Measurements from ENCODE around the gene HOXA6. TPM values are rescaled to one million over a fixed set of nuclear protein-coding genes. Genes with fewer than 3 reads are reported as not detected.

HOXA6 gene
- total and polyA plus RNA-seq, 2 donors (not counting 1 experiment from before 2014, with no cell fraction given) = 0.18 to 0.49 TPM

DNA sequence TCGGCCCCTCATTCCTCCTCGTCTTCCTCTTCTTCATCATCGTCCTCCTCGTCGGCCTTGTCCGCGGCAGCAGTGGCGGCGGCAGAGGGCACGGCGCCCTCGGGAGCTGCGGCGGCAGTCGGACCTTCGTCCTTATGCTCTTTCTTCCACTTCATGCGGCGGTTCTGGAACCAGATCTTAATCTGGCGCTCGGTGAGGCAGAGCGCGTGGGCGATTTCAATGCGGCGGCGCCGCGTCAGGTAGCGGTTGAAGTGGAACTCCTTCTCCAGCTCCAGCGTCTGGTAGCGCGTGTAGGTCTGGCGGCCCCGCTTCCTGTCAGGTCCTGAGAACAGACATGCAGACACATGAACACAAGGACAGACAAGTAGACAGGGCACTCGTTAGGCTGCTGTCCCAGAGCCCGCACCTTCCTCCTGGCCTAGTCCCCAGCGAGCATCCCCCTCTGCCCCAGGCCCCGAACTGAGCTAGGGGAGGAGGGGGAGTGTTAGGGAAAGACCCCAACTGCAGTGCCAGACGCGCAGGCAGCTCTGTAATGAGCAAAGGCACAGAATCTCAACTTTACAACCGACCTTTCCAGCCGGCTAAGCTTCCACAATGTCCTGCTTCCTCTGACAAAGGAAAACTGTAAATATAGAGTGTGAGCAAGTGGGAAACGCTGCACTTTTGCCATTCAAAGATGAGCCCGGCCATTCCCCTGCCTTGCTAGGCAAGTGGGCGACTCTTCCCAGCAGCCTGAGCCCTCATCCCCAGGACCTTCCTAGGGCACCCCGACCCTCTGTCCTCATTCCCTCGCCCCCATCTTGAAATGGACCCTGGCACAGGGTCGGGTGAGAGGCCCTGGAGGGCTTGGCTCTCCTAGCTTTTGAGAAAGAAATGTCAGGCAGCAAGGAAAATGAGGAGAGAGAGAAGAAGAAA is 7.6 kb upstream of the HOXA6 start:
- H4K20me1 ChIP-seq (ENCODE audit: control insufficient read depth, insufficient read depth, low read length, poor library complexity, severe bottlenecking) = peaks cover 10% of the 10 kb centered on the region
- Mint-ChIP-seq H3K9me3 (ENCODE audit: insufficient read depth) (no peaks in the 10 kb centered on the region), H3K4me3 (peak overlapping the region; percentile 16), H3K4me1 (peaks cover 48% of the 10 kb centered on the region), H3K27ac (peak overlapping the region; percentile 86), H3K27me3 (peaks cover 82% of the 10 kb centered on the region)
- no peak overlapping the region for H3K27ac ChIP-seq (ENCODE audit: low read length in 2 of 2)
- TF ChIP-seq, protein P1, sequence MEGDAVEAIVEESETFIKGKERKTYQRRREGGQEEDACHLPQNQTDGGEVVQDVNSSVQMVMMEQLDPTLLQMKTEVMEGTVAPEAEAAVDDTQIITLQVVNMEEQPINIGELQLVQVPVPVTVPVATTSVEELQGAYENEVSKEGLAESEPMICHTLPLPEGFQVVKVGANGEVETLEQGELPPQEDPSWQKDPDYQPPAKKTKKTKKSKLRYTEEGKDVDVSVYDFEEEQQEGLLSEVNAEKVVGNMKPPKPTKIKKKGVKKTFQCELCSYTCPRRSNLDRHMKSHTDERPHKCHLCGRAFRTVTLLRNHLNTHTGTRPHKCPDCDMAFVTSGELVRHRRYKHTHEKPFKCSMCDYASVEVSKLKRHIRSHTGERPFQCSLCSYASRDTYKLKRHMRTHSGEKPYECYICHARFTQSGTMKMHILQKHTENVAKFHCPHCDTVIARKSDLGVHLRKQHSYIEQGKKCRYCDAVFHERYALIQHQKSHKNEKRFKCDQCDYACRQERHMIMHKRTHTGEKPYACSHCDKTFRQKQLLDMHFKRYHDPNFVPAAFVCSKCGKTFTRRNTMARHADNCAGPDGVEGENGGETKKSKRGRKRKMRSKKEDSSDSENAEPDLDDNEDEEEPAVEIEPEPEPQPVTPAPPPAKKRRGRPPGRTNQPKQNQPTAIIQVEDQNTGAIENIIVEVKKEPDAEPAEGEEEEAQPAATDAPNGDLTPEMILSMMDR (IDR thresholded peaks at IDR 0.05) = no peak
- TF ChIP-seq EZH2 (IDR thresholded peaks at IDR 0.05; ENCODE audit: borderline replicate concordance, insufficient read depth, low read depth, low read length, poor library complexity, severe bottlenecking) = peak; percentile 87
- H3K4me1 ChIP-seq (ENCODE audit: control insufficient read depth in 2 of 2, insufficient read depth in 2 of 2, low read length in 2 of 2) = peaks cover 68 to 76% of the 10 kb centered on the region in 2 donors
- peaks cover 0 to 91% (median 18%) of the 10 kb centered on the region in 3 donors for H3K9me3 ChIP-seq (ENCODE audit: control extremely low read depth in 1 of 3, control insufficient read depth in 2 of 3, insufficient read depth in 1 of 3, low read length in 2 of 3)
- ATAC-seq (ENCODE audit: low read depth) (no peak), DNase-seq (peak; percentile 44)
- no peak overlapping the region for H2AFZ ChIP-seq (ENCODE audit: insufficient read depth, low read depth, low read length, poor library complexity, severe bottlenecking)
- peaks cover 1 to 98% (median 85%) of the 10 kb centered on the region in 4 experiments for H3K27me3 ChIP-seq (replicated peaks in 1 of 4; ENCODE audit: control extremely low read depth in 1 of 4, control insufficient read depth in 3 of 4, insufficient read depth in 4 of 4, low read length in 3 of 4)
- ChIA-PET CTCF (no interaction called here), POLR2A (interaction anchor here (1.1 kb wide), 1 partner anchor 10 kb away, joined by 5 read pairs; the partner anchor contains the start of gene HOXA9)
- intact Hi-C loops (cut with micrococcal nuclease) = loop anchor here (5.0 kb wide), 1 partner anchor 32 kb away; the partner anchor contains the start of gene HOXA11
- H3K4me2 ChIP-seq (replicated peaks; ENCODE audit: low read depth, low read length, poor library complexity, severe bottlenecking) = peak overlapping the region; percentile 36
- no peaks in the 10 kb centered on the region for H3K36me3 ChIP-seq (replicated peaks in 1 of 2; ENCODE audit: control extremely low read depth in 1 of 2, control insufficient read depth in 1 of 2, extremely low read depth in 1 of 2, insufficient read depth in 2 of 2, low read length in 1 of 2)
- H3K79me2 ChIP-seq (ENCODE audit: control insufficient read depth, insufficient read depth, low read length) = no peaks in the 10 kb centered on the region
- H3K9ac ChIP-seq (ENCODE audit: low read length) = no peak overlapping the region
- WGBS (ENCODE audit: insufficient coverage) = 7% methylated on average over 39 of the region's 48 CpGs
- H3K4me3 ChIP-seq (ENCODE audit: control extremely low read depth in 1 of 5, extremely low read depth in 1 of 5, insufficient read depth in 1 of 5, low read depth in 2 of 5, low read length in 4 of 5) = no peak overlapping the region

DNA sequence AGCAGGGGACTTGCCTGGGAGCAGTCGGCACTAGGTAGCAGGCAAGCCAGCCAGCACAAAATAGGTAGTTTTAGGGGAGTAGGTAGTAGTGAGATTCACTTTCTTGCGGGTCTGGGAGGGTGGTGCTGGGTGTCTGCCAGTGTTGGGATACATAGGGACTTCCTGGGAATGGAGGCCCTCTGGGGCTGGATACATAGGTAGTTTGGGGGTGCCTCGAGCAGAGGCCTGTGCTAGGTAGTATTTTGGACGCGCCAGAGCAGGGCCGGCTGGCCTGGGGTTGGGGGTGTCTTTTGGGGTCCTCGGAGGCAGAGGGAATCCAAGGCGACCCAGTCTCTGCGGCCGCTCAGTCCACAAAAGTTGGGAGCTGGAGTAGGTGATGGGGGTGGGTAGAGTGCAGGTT is 6.8 kb upstream of the HOXA6 start:
- H3K4me3 Mint-ChIP-seq = no peak overlapping the region
- Histone ChIP-seq H3K9me3 (ENCODE audit: control extremely low read depth in 1 of 3, control insufficient read depth in 2 of 3, insufficient read depth in 1 of 3, low read length in 2 of 3) (peaks cover 0 to 90% (median 18%) of the 10 kb centered on the region in 3 donors), H3K27ac (ENCODE audit: low read length in 2 of 2) (no peak overlapping the region), H3K27me3 (replicated peaks in 1 of 4; ENCODE audit: control extremely low read depth in 1 of 4, control insufficient read depth in 3 of 4, insufficient read depth in 4 of 4, low read length in 3 of 4) (peaks cover 1 to 98% (median 86%) of the 10 kb centered on the region in 4 experiments), H3K36me3 (replicated peaks in 1 of 2; ENCODE audit: control extremely low read depth in 1 of 2, control insufficient read depth in 1 of 2, extremely low read depth in 1 of 2, insufficient read depth in 2 of 2, low read length in 1 of 2) (no peaks in the 10 kb centered on the region), H3K4me1 (ENCODE audit: control insufficient read depth in 2 of 2, insufficient read depth in 2 of 2, low read length in 2 of 2) (peaks cover 62 to 74% of the 10 kb centered on the region in 2 donors), H4K20me1 (ENCODE audit: control insufficient read depth, insufficient read depth, low read length, poor library complexity, severe bottlenecking) (peaks cover 10% of the 10 kb centered on the region), H3K9ac (ENCODE audit: low read length) (no peak overlapping the region), H3K4me2 (replicated peaks; ENCODE audit: low read depth, low read length, poor library complexity, severe bottlenecking) (no peak overlapping the region), H3K79me2 (ENCODE audit: control insufficient read depth, insufficient read depth, low read length) (no peaks in the 10 kb centered on the region), H2AFZ (ENCODE audit: insufficient read depth, low read depth, low read length, poor library complexity, severe bottlenecking) (no peak overlapping the region), H3K4me3 (ENCODE audit: control extremely low read depth in 1 of 5, extremely low read depth in 1 of 5, insufficient read depth in 1 of 5, low read depth in 2 of 5, low read length in 4 of 5) (no peak overlapping the region)
- DNase-seq (peak; percentile 14), ATAC-seq (ENCODE audit: low read depth) (no peak)
- peaks cover 75% of the 10 kb centered on the region for H3K27me3 Mint-ChIP-seq
- 82% methylated on average over 10 of the region's 10 CpGs for WGBS (ENCODE audit: insufficient coverage)
- peak overlapping the region; percentile 86 for H3K27ac Mint-ChIP-seq
- intact Hi-C loops (cut with micrococcal nuclease) = loop anchor here (5.0 kb wide), 1 partner anchor 33 kb away; the partner anchor contains the start of gene HOXA11
- H3K9me3 Mint-ChIP-seq (ENCODE audit: insufficient read depth) = no peaks in the 10 kb centered on the region
- ChIA-PET POLR2A (interaction anchor here (1.1 kb wide), 1 partner anchor 11 kb away, joined by 5 read pairs; the partner anchor contains the start of gene HOXA9), CTCF (no interaction called here)
- no peak for TF ChIP-seq EZH2 (IDR thresholded peaks at IDR 0.05; ENCODE audit: borderline replicate concordance, insufficient read depth, low read depth, low read length, poor library complexity, severe bottlenecking)
- TF ChIP-seq, protein P1 (IDR thresholded peaks at IDR 0.05) = no peak
- H3K4me1 Mint-ChIP-seq = peaks cover 41% of the 10 kb centered on the region

All from B cell (primary cell).